Measurements from ENCODE around the gene TFIP11.

TFIP11 gene

GRCh38 chr22:26499188-26499703 is 13.0 kb downstream of the TFIP11 start:
- Histone ChIP-seq H3K36me3 (ENCODE audit: insufficient read depth, low read length) (peaks cover 67% of the 10 kb centered on the region), H3F3A (ENCODE audit: low read depth) (peaks cover 10% of the 10 kb centered on the region), H3K4me2 (ENCODE audit: low read depth, low read length, poor library complexity, severe bottlenecking) (no peak overlapping the region), H3K27me3 (ENCODE audit: insufficient read depth, low read length, poor library complexity, severe bottlenecking) (no peaks in the 10 kb centered on the region), H2AFZ (ENCODE audit: low read length) (no peak overlapping the region), H3K9ac (ENCODE audit: low read depth, low read length, poor library complexity, severe bottlenecking) (no peak overlapping the region), H3K4me3 (ENCODE audit: low read length, poor library complexity, severe bottlenecking) (no peak overlapping the region), H3K4me1 (ENCODE audit: insufficient read depth, low read length, poor library complexity, severe bottlenecking) (peaks cover 19% of the 10 kb centered on the region), H3K79me2 (ENCODE audit: insufficient read depth, low read length) (0 out of 2 replicates have a peak, but pooled peaks cover 5% of the 10 kb centered on the region), H3K9me2 (replicated peaks; ENCODE audit: low read depth, low read length) (no peaks in the 10 kb centered on the region), H3K9me3 (ENCODE audit: insufficient read depth, low read depth, low read length) (no peaks in the 10 kb centered on the region), H4K20me1 (ENCODE audit: insufficient read depth, low read length, poor library complexity, severe bottlenecking) (no peaks in the 10 kb centered on the region)
- TF ChIP-seq EZH2phosphoT487 (IDR thresholded peaks at IDR 0.05; ENCODE audit: borderline replicate concordance): no peak
- no peak for TF ChIP-seq CTCF (conservative IDR thresholded peaks at IDR 0.05; ENCODE audit: low read length)

DNA sequence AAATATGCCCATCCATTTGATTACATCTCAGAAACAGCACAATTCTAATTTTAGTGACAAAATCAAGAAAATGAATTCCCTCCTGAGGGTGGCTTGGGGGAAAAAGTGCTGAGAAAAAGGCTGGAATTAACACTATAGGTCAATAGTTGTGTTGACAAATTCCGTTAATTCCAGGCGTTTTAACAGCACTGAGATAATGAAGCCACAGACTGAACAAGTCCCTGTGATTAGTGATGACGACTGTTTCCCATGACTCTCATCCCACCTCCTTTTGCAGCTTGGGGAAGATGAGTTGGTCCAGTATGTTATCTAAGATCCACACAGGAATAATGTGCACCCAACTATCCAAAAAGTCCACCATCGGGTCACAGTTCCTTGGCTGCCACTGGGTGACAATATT is 15.8 kb downstream of the TFIP11 start:
- Histone ChIP-seq H4K20me1 (ENCODE audit: insufficient read depth, low read length, poor library complexity, severe bottlenecking) (no peaks in the 10 kb centered on the region), H3K9me2 (replicated peaks; ENCODE audit: low read depth, low read length) (no peaks in the 10 kb centered on the region), H3K36me3 (ENCODE audit: insufficient read depth, low read length) (peaks cover 78% of the 10 kb centered on the region), H2AFZ (ENCODE audit: low read length) (no peak overlapping the region), H3K9ac (ENCODE audit: low read depth, low read length, poor library complexity, severe bottlenecking) (no peak overlapping the region), H3F3A (ENCODE audit: low read depth) (no peaks in the 10 kb centered on the region), H3K4me1 (ENCODE audit: insufficient read depth, low read length, poor library complexity, severe bottlenecking) (no peaks in the 10 kb centered on the region), H3K4me3 (ENCODE audit: low read length, poor library complexity, severe bottlenecking) (no peak overlapping the region), H3K4me2 (ENCODE audit: low read depth, low read length, poor library complexity, severe bottlenecking) (no peak overlapping the region), H3K27me3 (ENCODE audit: insufficient read depth, low read length, poor library complexity, severe bottlenecking) (no peaks in the 10 kb centered on the region), H3K79me2 (ENCODE audit: insufficient read depth, low read length) (0 out of 2 replicates have a peak, but pooled peaks cover 5% of the 10 kb centered on the region), H3K9me3 (ENCODE audit: insufficient read depth, low read depth, low read length) (no peaks in the 10 kb centered on the region)
- TF ChIP-seq EZH2phosphoT487 (IDR thresholded peaks at IDR 0.05; ENCODE audit: borderline replicate concordance): no peak
- no peak for TF ChIP-seq CTCF (conservative IDR thresholded peaks at IDR 0.05; ENCODE audit: low read length)

GRCh38 chr22:26494506-26494905 is 17.8 kb downstream of the TFIP11 start:
- H2AFZ ChIP-seq (ENCODE audit: low read length): no peak overlapping the region
- H3K36me3 ChIP-seq (ENCODE audit: insufficient read depth, low read length): peaks cover 82% of the 10 kb centered on the region
- no peaks in the 10 kb centered on the region for H3K9me3 ChIP-seq (ENCODE audit: insufficient read depth, low read depth, low read length)
- H3K9me2 ChIP-seq (replicated peaks; ENCODE audit: low read depth, low read length): no peaks in the 10 kb centered on the region
- TF ChIP-seq EZH2phosphoT487 (IDR thresholded peaks at IDR 0.05; ENCODE audit: borderline replicate concordance) (no peak), CTCF (conservative IDR thresholded peaks at IDR 0.05; ENCODE audit: low read length) (no peak)
- H3F3A ChIP-seq (ENCODE audit: low read depth): no peaks in the 10 kb centered on the region
- no peak overlapping the region for H3K9ac ChIP-seq (ENCODE audit: low read depth, low read length, poor library complexity, severe bottlenecking)
- H4K20me1 ChIP-seq (ENCODE audit: insufficient read depth, low read length, poor library complexity, severe bottlenecking): no peaks in the 10 kb centered on the region
- no peaks in the 10 kb centered on the region for H3K79me2 ChIP-seq (ENCODE audit: insufficient read depth, low read length)
- no peak overlapping the region for H3K4me3 ChIP-seq (ENCODE audit: low read length, poor library complexity, severe bottlenecking)
- H3K4me2 ChIP-seq (ENCODE audit: low read depth, low read length, poor library complexity, severe bottlenecking): no peak overlapping the region
- no peaks in the 10 kb centered on the region for H3K27me3 ChIP-seq (ENCODE audit: insufficient read depth, low read length, poor library complexity, severe bottlenecking)
- H3K4me1 ChIP-seq (ENCODE audit: insufficient read depth, low read length, poor library complexity, severe bottlenecking): peaks cover 3% of the 10 kb centered on the region

Data from Loucy (cell line).